HG03442 (cell line): ENCODE data around the gene ANKRD44.
"Not testable (repeated sequence)": the region's sequence is repeated elsewhere in the genome, so short reads cannot be mapped to it uniquely, and the experiment has no call there.

Source experiments
- ATAC-seq: cut with Tn5 transposase; IDR thresholded peaks from one replicate; pipeline ENCODE4 v1.9.1; 2021; ENCODE audit warnings: mild to moderate bottlenecking, moderate library complexity; ENCODE audit not compliant: unreplicated experiment

Gene ANKRD44

GRCh38 chr2:197054437-197054836 lies 256.1 kb downstream of the ANKRD44 start:
- no peak for ATAC-seq

GRCh38 chr2:197052356-197052755 lies 258.2 kb downstream of the ANKRD44 start:
- ATAC-seq = no peak

GRCh38 chr2:197045115-197045514 lies 265.5 kb downstream of the ANKRD44 start:
- no peak for ATAC-seq

- ATAC-seq = no peak
Observed at GRCh38 chr2:197042739-197043196, 267.8 kb downstream of the ANKRD44 start.

- no peak for ATAC-seq
Observed at GRCh38 chr2:197037863-197038398, 272.6 kb downstream of the ANKRD44 start.

GRCh38 chr2:197035002-197035401 lies 275.6 kb downstream of the ANKRD44 start:
- no peak for ATAC-seq

- ATAC-seq = no peak
Observed at GRCh38 chr2:197034292-197034691, 276.3 kb downstream of the ANKRD44 start.

GRCh38 chr2:197033222-197033621 lies 277.4 kb downstream of the ANKRD44 start:
- no peak for ATAC-seq

GRCh38 chr2:197031803-197032202 lies 278.8 kb downstream of the ANKRD44 start:
- no peak for ATAC-seq

GRCh38 chr2:197030090-197030489 lies 280.5 kb downstream of the ANKRD44 start:
- ATAC-seq = no peak

- no peak for ATAC-seq
Observed at GRCh38 chr2:197028633-197029032, 281.9 kb downstream of the ANKRD44 start.

GRCh38 chr2:197028230-197028629 lies 282.4 kb downstream of the ANKRD44 start:
- ATAC-seq = no peak

- no peak for ATAC-seq
Observed at GRCh38 chr2:197024206-197024605, 286.4 kb downstream of the ANKRD44 start.

- ATAC-seq = not testable (repeated sequence)
Observed at GRCh38 chr2:197020921-197021320, 289.7 kb downstream of the ANKRD44 start.

- no peak for ATAC-seq
Observed at GRCh38 chr2:197013098-197013497, 297.5 kb downstream of the ANKRD44 start.

GRCh38 chr2:197011801-197012641 lies 298.6 kb downstream of the ANKRD44 start:
- peak; percentile 60 for ATAC-seq

- no peak for ATAC-seq
Observed at GRCh38 chr2:197011021-197011417, 299.6 kb downstream of the ANKRD44 start.

GRCh38 chr2:197010200-197011020 lies 300.2 kb downstream of the ANKRD44 start:
- ATAC-seq = no peak

- ATAC-seq = not testable (repeated sequence)
Observed at GRCh38 chr2:197008741-197009341, 301.7 kb downstream of the ANKRD44 start.

- ATAC-seq = no peak
Observed at GRCh38 chr2:197007716-197008628, 302.6 kb downstream of the ANKRD44 start.
